ENCODE measurements around the gene DLG5.
A peak's percentile ranks its signal among the peaks of the same experiment; 100 is the strongest.

The DLG5 gene

GRCh38 chr10:77911535-77912123 is 14.9 kb downstream of the DLG5 start:
- DNase-seq = no peak

GRCh38 chr10:77910524-77911145 is 15.9 kb downstream of the DLG5 start:
- DNase-seq = no peak

- no peak for DNase-seq
Measured at GRCh38 chr10:77909749-77910375, 16.7 kb downstream of the DLG5 start.

GRCh38 chr10:77909021-77909748 is 17.4 kb downstream of the DLG5 start:
- no peak for DNase-seq

GRCh38 chr10:77907900-77908717 is 18.4 kb downstream of the DLG5 start:
- no peak for DNase-seq

GRCh38 chr10:77907462-77907861 is 19.1 kb downstream of the DLG5 start:
- no peak for DNase-seq

GRCh38 chr10:77906951-77907421 is 19.6 kb downstream of the DLG5 start:
- DNase-seq = no peak

GRCh38 chr10:77905781-77906180 is 20.8 kb downstream of the DLG5 start:
- DNase-seq = no peak

- peak; percentile 11 to 17 for DNase-seq
Measured at GRCh38 chr10:77905086-77905748, 21.3 kb downstream of the DLG5 start.

GRCh38 chr10:77904100-77904840 is 22.3 kb downstream of the DLG5 start:
- DNase-seq = no peak

- DNase-seq = no peak
Measured at GRCh38 chr10:77902159-77902558, 24.4 kb downstream of the DLG5 start.

GRCh38 chr10:77901743-77902142 is 24.8 kb downstream of the DLG5 start:
- DNase-seq = no peak

- DNase-seq = no peak
Measured at GRCh38 chr10:77899690-77900089, 26.9 kb downstream of the DLG5 start.

- no peak for DNase-seq
Measured at GRCh38 chr10:77899080-77899477, 27.5 kb downstream of the DLG5 start.

GRCh38 chr10:77898323-77899079 is 28.1 kb downstream of the DLG5 start:
- no peak for DNase-seq

- no peak for DNase-seq
Measured at GRCh38 chr10:77896058-77896457, 30.5 kb downstream of the DLG5 start.

- DNase-seq = no peak
Measured at GRCh38 chr10:77894058-77894457, 32.5 kb downstream of the DLG5 start.

- DNase-seq = no peak
Measured at GRCh38 chr10:77893386-77893785, 33.2 kb downstream of the DLG5 start.

- no peak for DNase-seq
Measured at GRCh38 chr10:77892761-77893160, 33.8 kb downstream of the DLG5 start.

- DNase-seq = no peak
Measured at GRCh38 chr10:77892021-77892739, 34.4 kb downstream of the DLG5 start.
